PC-9 (cell line): ENCODE data around the gene SPAG17. TPM values are rescaled to one million over a fixed set of nuclear protein-coding genes. Genes with fewer than 3 reads are reported as not detected.

Experiments used
- BruUV-seq: library from RNA; stranded (reverse); fragments of 400-500 nt; replicated peaks from 2 replicates; lab custom pipeline; 2021; lab: Mats Ljungman, UMichigan
- CTCF ChIA-PET: fragments of 300-600 bp; sonication (Branson Sonifier 250); formaldehyde crosslinking; loops from one replicate; lab custom pipeline; 2022; ENCODE audit warnings: antibody characterized with exemption; lab: Charles Lee
- POLR2A ChIA-PET: fragments of 300-600 bp; sonication (Branson Sonifier 250); formaldehyde crosslinking; loops from one replicate; lab custom pipeline; 2022; ENCODE audit warnings: antibody characterized with exemption; ENCODE audit not compliant: unreplicated experiment; lab: Charles Lee
- DNase-seq, 2 experiments: peaks; one replicate each; pipeline versions ENCODE4 v3.0.0 to v3.0.0-alpha.2; 2015 to 2022; ENCODE audit warnings: mixed read lengths in 1 of 2
- H2AFZ ChIP-seq: fragments of 200-600 bp; sonication (generic); 2 replicates; pipeline ENCODE4 v1.8.1; 2017; ENCODE audit warnings: antibody characterized with exemption
- H3F3A ChIP-seq: fragments of 200-600 bp; sonication (generic); 2 replicates; pipeline ENCODE4 v1.8.1; 2017; ENCODE audit warnings: antibody characterized with exemption, mild to moderate bottlenecking, low read depth; ENCODE audit not compliant: insufficient read depth
- H3K27ac ChIP-seq: fragments of 200-600 bp; sonication (generic); 2 replicates; pipeline ENCODE4 v1.6.1; 2016; ENCODE audit warnings: mixed run types
- H3K27me3 ChIP-seq: fragments of 200-600 bp; sonication (generic); 2 replicates; pipeline ENCODE4 v1.6.1; 2016; ENCODE audit warnings: low read depth, mixed run types; ENCODE audit not compliant: insufficient read depth
- H3K36me3 ChIP-seq: fragments of 200-600 bp; sonication (generic); 2 replicates; pipeline ENCODE4 v1.6.1; 2016; ENCODE audit warnings: low read depth, mixed run types
- H3K4me1 ChIP-seq: fragments of 200-600 bp; sonication (generic); replicated peaks from 2 replicates; pipeline ENCODE4 v1.6.1; 2016; ENCODE audit warnings: mixed run types; ENCODE audit not compliant: insufficient read depth
- H3K4me2 ChIP-seq: fragments of 200-600 bp; sonication (generic); 2 replicates; pipeline ENCODE4 v1.6.1; 2017; ENCODE audit warnings: mixed run types
- H3K4me3 ChIP-seq: fragments of 200-600 bp; sonication (generic); 2 replicates; pipeline ENCODE4 v1.6.1; 2016; ENCODE audit warnings: mixed run types
- H3K79me2 ChIP-seq: fragments of 200-600 bp; sonication (generic); 2 replicates; pipeline ENCODE4 v1.6.1; 2017; ENCODE audit warnings: low read depth, mixed run types
- H3K9me2 ChIP-seq: fragments of 200-600 bp; sonication (generic); 2 replicates; pipeline ENCODE4 v1.8.1; 2017; ENCODE audit warnings: mild to moderate bottlenecking; ENCODE audit not compliant: insufficient read depth
- H3K9me3 ChIP-seq: fragments of 200-600 bp; sonication (generic); 2 replicates; pipeline ENCODE4 v1.8.1; 2016; ENCODE audit warnings: low read depth; ENCODE audit not compliant: insufficient read depth
- H4K20me1 ChIP-seq: fragments of 200-600 bp; sonication (generic); 2 replicates; pipeline ENCODE4 v1.8.1; 2017; ENCODE audit not compliant: insufficient read depth
- EZH2 ChIP-seq: fragments of 200-600 bp; sonication (generic); IDR thresholded peaks from 2 replicates; pipeline ENCODE4 v1.8.0; 2017; ENCODE audit warnings: antibody characterized with exemption, low read depth
- intact Hi-C: fragments of 100-400 bp; cut with micrococcal nuclease; formaldehyde crosslinking; loops from one replicate; pipeline ENCODE4 v1.10.0; 2022; ENCODE audit not compliant: unreplicated experiment
- total RNA-seq: library from RNA; stranded (reverse); gene quantifications from 2 replicates; pipeline ENCODE4 v1.2.3, GENCODE V29; 2021
- TF ChIP-seq, protein P1 (sequence below): fragments of 200-600 bp; sonication (generic); conservative IDR thresholded peaks from 2 replicates; pipeline ENCODE4 v1.6.1; 2017; ENCODE audit warnings: mixed run types, antibody characterized with exemption, mild to moderate bottlenecking, moderate library complexity

Gene SPAG17
- total RNA-seq, 1 experiment from 2014 or later = not detected

DNA sequence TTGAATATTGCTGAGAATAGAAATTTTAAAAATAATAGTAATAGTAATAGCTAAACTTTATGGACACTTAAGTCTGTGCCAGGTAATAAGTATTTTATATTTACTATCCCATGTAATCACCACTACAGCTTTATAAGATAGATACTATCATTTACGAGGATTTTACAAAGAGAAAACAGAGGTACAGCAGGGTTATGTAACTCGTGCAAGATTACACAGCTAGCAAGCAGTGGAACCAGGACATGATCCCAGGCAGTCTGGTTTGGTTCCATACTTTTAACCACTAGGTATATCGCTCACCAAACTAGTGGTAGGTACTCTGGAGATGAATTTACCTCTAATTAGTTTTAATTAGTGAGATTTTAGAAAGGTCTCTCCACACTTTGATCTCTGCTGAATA is 42.5 kb downstream of the SPAG17 start:
- no peak for DNase-seq
- H3K79me2 ChIP-seq = no peaks in the 10 kb centered on the region
- no peaks in the 10 kb centered on the region for H3K27me3 ChIP-seq
- H4K20me1 ChIP-seq = no peaks in the 10 kb centered on the region
- ChIA-PET CTCF (no interaction called here), POLR2A (no interaction called here)
- peaks cover 12% of the 10 kb centered on the region; the same call in 1 of the 2 replicates for H3K4me1 ChIP-seq
- no peak overlapping the region for H3K4me3 ChIP-seq
- no peaks in the 10 kb centered on the region for H3K36me3 ChIP-seq
- BruUV-seq = no TSS peak
- H3K9me2 ChIP-seq = no peaks in the 10 kb centered on the region
- TF ChIP-seq, protein P1, sequence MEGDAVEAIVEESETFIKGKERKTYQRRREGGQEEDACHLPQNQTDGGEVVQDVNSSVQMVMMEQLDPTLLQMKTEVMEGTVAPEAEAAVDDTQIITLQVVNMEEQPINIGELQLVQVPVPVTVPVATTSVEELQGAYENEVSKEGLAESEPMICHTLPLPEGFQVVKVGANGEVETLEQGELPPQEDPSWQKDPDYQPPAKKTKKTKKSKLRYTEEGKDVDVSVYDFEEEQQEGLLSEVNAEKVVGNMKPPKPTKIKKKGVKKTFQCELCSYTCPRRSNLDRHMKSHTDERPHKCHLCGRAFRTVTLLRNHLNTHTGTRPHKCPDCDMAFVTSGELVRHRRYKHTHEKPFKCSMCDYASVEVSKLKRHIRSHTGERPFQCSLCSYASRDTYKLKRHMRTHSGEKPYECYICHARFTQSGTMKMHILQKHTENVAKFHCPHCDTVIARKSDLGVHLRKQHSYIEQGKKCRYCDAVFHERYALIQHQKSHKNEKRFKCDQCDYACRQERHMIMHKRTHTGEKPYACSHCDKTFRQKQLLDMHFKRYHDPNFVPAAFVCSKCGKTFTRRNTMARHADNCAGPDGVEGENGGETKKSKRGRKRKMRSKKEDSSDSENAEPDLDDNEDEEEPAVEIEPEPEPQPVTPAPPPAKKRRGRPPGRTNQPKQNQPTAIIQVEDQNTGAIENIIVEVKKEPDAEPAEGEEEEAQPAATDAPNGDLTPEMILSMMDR = no peak
- TF ChIP-seq EZH2 = no peak
- intact Hi-C loops = no loop called here
- no peak overlapping the region for H3K27ac ChIP-seq
- H2AFZ ChIP-seq = no peak overlapping the region
- no peak overlapping the region for H3K4me2 ChIP-seq
- no peaks in the 10 kb centered on the region for H3F3A ChIP-seq
- H3K9me3 ChIP-seq = no peaks in the 10 kb centered on the region

DNA sequence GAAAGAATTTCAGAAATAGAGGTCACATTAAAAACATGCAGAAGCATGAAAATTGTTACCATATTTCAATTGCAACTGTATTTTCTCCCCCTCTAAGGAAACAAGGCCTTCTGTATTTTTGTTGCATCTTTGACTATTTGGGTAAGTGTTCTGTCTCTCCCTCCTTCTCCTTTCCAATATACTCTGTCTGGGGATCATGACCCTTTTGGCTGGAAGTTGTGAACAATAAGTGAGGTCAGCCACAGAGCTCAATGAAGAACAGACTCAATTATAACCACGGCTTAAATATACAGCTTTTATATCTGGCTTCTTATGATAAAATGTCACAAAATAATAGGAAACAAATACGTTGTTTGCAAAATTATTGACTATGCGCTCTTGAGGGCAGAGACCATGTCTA is 47.1 kb downstream of the SPAG17 start:
- no peak overlapping the region for H3K4me3 ChIP-seq
- no peaks in the 10 kb centered on the region for H4K20me1 ChIP-seq
- no peaks in the 10 kb centered on the region for H3K9me2 ChIP-seq
- peaks cover 4% of the 10 kb centered on the region; the same call in 1 of the 2 replicates for H3K4me1 ChIP-seq
- ChIA-PET CTCF (no interaction called here), POLR2A (no interaction called here)
- no peak overlapping the region for H3K27ac ChIP-seq
- DNase-seq = no peak
- H3K27me3 ChIP-seq = no peaks in the 10 kb centered on the region
- H3K79me2 ChIP-seq = no peaks in the 10 kb centered on the region
- no peaks in the 10 kb centered on the region for H3K9me3 ChIP-seq
- BruUV-seq = no TSS peak
- no peaks in the 10 kb centered on the region; the same call in 1 of the 2 replicates for H3F3A ChIP-seq
- no peak for TF ChIP-seq EZH2
- TF ChIP-seq, protein P1 = no peak
- no peak overlapping the region for H3K4me2 ChIP-seq
- H2AFZ ChIP-seq = no peak overlapping the region
- H3K36me3 ChIP-seq = no peaks in the 10 kb centered on the region
- intact Hi-C loops = no loop called here

- DNase-seq = no peak
- Histone ChIP-seq H3K9me2 (no peaks in the 10 kb centered on the region), H3K79me2 (no peaks in the 10 kb centered on the region), H3K4me3 (no peak overlapping the region), H3K27ac (no peak overlapping the region), H4K20me1 (no peaks in the 10 kb centered on the region), H3K9me3 (no peaks in the 10 kb centered on the region), H3K4me1 (no peaks in the 10 kb centered on the region; the same call in 1 of the 2 replicates), H3K36me3 (no peaks in the 10 kb centered on the region), H3K4me2 (peak overlapping the region; percentile 14; the same call in 1 of the 2 replicates), H2AFZ (no peak overlapping the region), H3F3A (no peaks in the 10 kb centered on the region; the same call in 1 of the 2 replicates), H3K27me3 (no peaks in the 10 kb centered on the region)
- CTCF ChIA-PET = no interaction called here
- intact Hi-C loops = no loop called here
- POLR2A ChIA-PET = no interaction called here
- BruUV-seq = no TSS peak
- no peak for TF ChIP-seq EZH2
- TF ChIP-seq, protein P1 = no peak
Measured at GRCh38 chr1:118136187-118136941, 48.7 kb downstream of the SPAG17 start.
